ENCODE results near the gene CISD1.

The CISD1 gene

GRCh38 chr10:58316874-58317273 is 47.9 kb downstream of the CISD1 start:
- no peak for DNase-seq

GRCh38 chr10:58318346-58318745 is 49.4 kb downstream of the CISD1 start:
- no peak for DNase-seq

GRCh38 chr10:58319599-58319998 is 50.6 kb downstream of the CISD1 start:
- no peak for DNase-seq

- no peak for DNase-seq
Observed at GRCh38 chr10:58320351-58321049, 51.5 kb downstream of the CISD1 start.

- no peak for DNase-seq
Observed at GRCh38 chr10:58322072-58322834, 53.3 kb downstream of the CISD1 start.

- no peak for DNase-seq
Observed at GRCh38 chr10:58322835-58323209, 53.9 kb downstream of the CISD1 start.

- no peak for DNase-seq
Observed at GRCh38 chr10:58326967-58327381, 58.0 kb downstream of the CISD1 start.

GRCh38 chr10:58328233-58328632 is 59.3 kb downstream of the CISD1 start:
- DNase-seq, result no peak

GRCh38 chr10:58330431-58330830 is 61.5 kb downstream of the CISD1 start:
- DNase-seq, result no peak

- no peak for DNase-seq
Observed at GRCh38 chr10:58331646-58332045, 62.7 kb downstream of the CISD1 start.

GRCh38 chr10:58334817-58335305 is 65.9 kb downstream of the CISD1 start, which contains the start of gene UBE2D1:
Gene UBE2D1 (plus strand): TSS chr10:58335006. CDS start chr10:58335202, 196 bp downstream.
- peak; percentile 86 for DNase-seq

GRCh38 chr10:58335306-58336005 is 66.5 kb downstream of the CISD1 start:
- DNase-seq, result peak; percentile 15

- DNase-seq, result no peak
Observed at GRCh38 chr10:58336242-58336641, 67.3 kb downstream of the CISD1 start.
